ENCODE measurements around the gene CYTH2.

Gene CYTH2

GRCh38 chr19:48500830-48501493 is 31.8 kb downstream of the CYTH2 start:
- no peak for TF ChIP-seq CTCF (IDR thresholded peaks at IDR 0.05)
- H3K36me3 ChIP-seq, result no peaks in the 10 kb centered on the region
- H3K27me3 ChIP-seq, result peaks cover 52% of the 10 kb centered on the region
- peaks cover 14 to 17% of the 10 kb centered on the region in 2 experiments for H3K4me1 ChIP-seq (ENCODE audit: control insufficient read depth in 1 of 2, insufficient read depth in 1 of 2, low read depth in 1 of 2, low read length in 1 of 2)
- H3K4me3 ChIP-seq (ENCODE audit: low read depth in 1 of 2, low read length in 1 of 2), result peak overlapping the region; percentile 10 to 54
- peak overlapping the region; percentile 36 for H3K27ac ChIP-seq
- no peaks in the 10 kb centered on the region for H3K9me3 ChIP-seq

- H3K27me3 ChIP-seq, result peaks cover 46% of the 10 kb centered on the region
- peak overlapping the region; percentile 36 for H3K27ac ChIP-seq
- H3K36me3 ChIP-seq, result no peaks in the 10 kb centered on the region
- H3K9me3 ChIP-seq, result no peaks in the 10 kb centered on the region
- no peak for TF ChIP-seq CTCF (IDR thresholded peaks at IDR 0.05)
- peak overlapping the region; percentile 10 to 54 for H3K4me3 ChIP-seq (ENCODE audit: low read depth in 1 of 2, low read length in 1 of 2)
- peaks cover 14 to 17% of the 10 kb centered on the region in 2 experiments for H3K4me1 ChIP-seq (ENCODE audit: control insufficient read depth in 1 of 2, insufficient read depth in 1 of 2, low read depth in 1 of 2, low read length in 1 of 2)
Measured at GRCh38 chr19:48501494-48502349, 32.6 kb downstream of the CYTH2 start.

- TF ChIP-seq CTCF (IDR thresholded peaks at IDR 0.05), result no peak
- Histone ChIP-seq H3K4me1 (ENCODE audit: control insufficient read depth in 1 of 2, insufficient read depth in 1 of 2, low read depth in 1 of 2, low read length in 1 of 2) (peaks cover 14 to 17% of the 10 kb centered on the region in 2 experiments), H3K9me3 (no peaks in the 10 kb centered on the region), H3K27ac (peak overlapping the region; percentile 35), H3K27me3 (peaks cover 39% of the 10 kb centered on the region), H3K36me3 (no peaks in the 10 kb centered on the region), H3K4me3 (ENCODE audit: low read depth in 1 of 2, low read length in 1 of 2) (peak overlapping the region in 1 of 2 experiments; percentile 8)
Measured at GRCh38 chr19:48502350-48503018, 33.3 kb downstream of the CYTH2 start.

- H3K4me1 ChIP-seq (ENCODE audit: control insufficient read depth in 1 of 2, insufficient read depth in 1 of 2, low read depth in 1 of 2, low read length in 1 of 2), result peaks cover 7 to 20% of the 10 kb centered on the region in 2 experiments
- H3K4me3 ChIP-seq (ENCODE audit: low read depth in 1 of 2, low read length in 1 of 2), result no peak overlapping the region
- peaks cover 31% of the 10 kb centered on the region for H3K27me3 ChIP-seq
- H3K27ac ChIP-seq, result no peak overlapping the region
- H3K36me3 ChIP-seq, result no peaks in the 10 kb centered on the region
- no peaks in the 10 kb centered on the region for H3K9me3 ChIP-seq
- TF ChIP-seq CTCF (IDR thresholded peaks at IDR 0.05), result no peak
Measured at GRCh38 chr19:48506138-48506733, 37.1 kb downstream of the CYTH2 start.

GRCh38 chr19:48507911-48508439 is 38.8 kb downstream of the CYTH2 start:
- no peak for TF ChIP-seq CTCF (IDR thresholded peaks at IDR 0.05)
- H3K9me3 ChIP-seq, result no peaks in the 10 kb centered on the region
- peaks cover 8 to 16% of the 10 kb centered on the region in 2 experiments for H3K4me1 ChIP-seq (ENCODE audit: control insufficient read depth in 1 of 2, insufficient read depth in 1 of 2, low read depth in 1 of 2, low read length in 1 of 2)
- H3K4me3 ChIP-seq (ENCODE audit: low read depth in 1 of 2, low read length in 1 of 2), result no peak overlapping the region
- peaks cover 47% of the 10 kb centered on the region for H3K27me3 ChIP-seq
- no peaks in the 10 kb centered on the region for H3K36me3 ChIP-seq
- no peak overlapping the region for H3K27ac ChIP-seq
